ENCODE data around the gene MTCL3.

The MTCL3 gene

DNA sequence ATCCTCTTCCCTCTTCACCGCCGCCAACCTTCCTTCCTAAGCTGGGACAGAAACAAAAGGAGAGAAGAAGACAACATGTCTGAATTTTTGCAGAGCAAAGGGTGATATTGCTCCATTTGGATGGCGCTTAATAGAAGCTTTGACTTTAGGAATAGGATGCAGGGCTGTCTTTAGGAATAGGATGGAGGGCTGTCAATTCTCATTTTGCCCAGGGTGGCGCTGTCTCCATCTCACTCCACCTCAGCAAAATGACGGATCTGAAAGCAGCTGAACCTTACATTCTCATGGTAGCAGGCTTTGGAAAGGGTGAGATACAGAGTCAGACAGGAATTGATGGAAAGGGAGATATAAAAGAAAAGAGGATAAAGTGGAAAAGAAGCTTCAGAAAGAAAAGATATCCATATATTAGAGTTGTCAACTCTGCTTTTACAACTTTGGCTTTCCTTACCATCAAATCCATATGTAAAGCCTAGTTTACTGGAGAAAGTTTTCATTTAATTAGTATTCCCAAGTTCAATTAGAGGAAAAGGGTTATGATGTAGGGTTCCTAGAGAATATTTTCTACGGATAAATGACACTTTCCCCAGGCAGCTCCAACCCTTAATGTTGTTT, 2.4 kb downstream of the MTCL3 start:
- no peak for DNase-seq
- Histone ChIP-seq H3K4me1 (peaks cover 0 to 36% (median 29%) of the 10 kb centered on the region in 4 donors), H3K27ac (no peak overlapping the region), H3K27me3 (peaks cover 2 to 57% (median 28%) of the 10 kb centered on the region in 3 donors), H3K9me3 (no peaks in the 10 kb centered on the region), H3K4me3 (peak overlapping the region; percentile 68 to 75 (median 72)), H3K36me3 (no peaks in the 10 kb centered on the region)
- 12 to 16% methylated on average over 6 of the region's 6 CpGs for WGBS, 2 donors
- TF ChIP-seq, protein P1, sequence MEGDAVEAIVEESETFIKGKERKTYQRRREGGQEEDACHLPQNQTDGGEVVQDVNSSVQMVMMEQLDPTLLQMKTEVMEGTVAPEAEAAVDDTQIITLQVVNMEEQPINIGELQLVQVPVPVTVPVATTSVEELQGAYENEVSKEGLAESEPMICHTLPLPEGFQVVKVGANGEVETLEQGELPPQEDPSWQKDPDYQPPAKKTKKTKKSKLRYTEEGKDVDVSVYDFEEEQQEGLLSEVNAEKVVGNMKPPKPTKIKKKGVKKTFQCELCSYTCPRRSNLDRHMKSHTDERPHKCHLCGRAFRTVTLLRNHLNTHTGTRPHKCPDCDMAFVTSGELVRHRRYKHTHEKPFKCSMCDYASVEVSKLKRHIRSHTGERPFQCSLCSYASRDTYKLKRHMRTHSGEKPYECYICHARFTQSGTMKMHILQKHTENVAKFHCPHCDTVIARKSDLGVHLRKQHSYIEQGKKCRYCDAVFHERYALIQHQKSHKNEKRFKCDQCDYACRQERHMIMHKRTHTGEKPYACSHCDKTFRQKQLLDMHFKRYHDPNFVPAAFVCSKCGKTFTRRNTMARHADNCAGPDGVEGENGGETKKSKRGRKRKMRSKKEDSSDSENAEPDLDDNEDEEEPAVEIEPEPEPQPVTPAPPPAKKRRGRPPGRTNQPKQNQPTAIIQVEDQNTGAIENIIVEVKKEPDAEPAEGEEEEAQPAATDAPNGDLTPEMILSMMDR (IDR thresholded peaks at IDR 0.05): peak in 2 of 4 experiments; percentile 14 to 32
- TF ChIP-seq EP300 (IDR thresholded peaks at IDR 0.05): no peak
- intact Hi-C loops (cut with DNase I): loop anchor here (2.0 kb wide), 1 partner anchor 58 kb away; the partner anchor contains the start of gene KIAA0408

GRCh38 chr6:127515794-127516661, 3.1 kb downstream of the MTCL3 start:
- WGBS, 2 donors: 1% methylated on average over 76 of the region's 76 CpGs
- Histone ChIP-seq H3K9me3 (no peaks in the 10 kb centered on the region), H3K27ac (peak overlapping the region; percentile 39 to 67 (median 53)), H3K27me3 (peaks cover 2 to 51% (median 23%) of the 10 kb centered on the region in 3 donors), H3K4me1 (peaks cover 0 to 36% (median 29%) of the 10 kb centered on the region in 4 donors), H3K4me3 (peak overlapping the region; percentile 68 to 75 (median 72)), H3K36me3 (no peaks in the 10 kb centered on the region)
- peak; percentile 77 for DNase-seq
- intact Hi-C loops (cut with DNase I): loop anchor here (2.0 kb wide), 1 partner anchor 57 kb away; the partner anchor contains the start of gene KIAA0408
- TF ChIP-seq POLR2AphosphoS5 (IDR thresholded peaks at IDR 0.05) (no peak), POLR2A (IDR thresholded peaks at IDR 0.05) (no peak), EP300 (IDR thresholded peaks at IDR 0.05) (no peak)
- TF ChIP-seq, protein P1 (IDR thresholded peaks at IDR 0.05): no peak

GRCh38 chr6:127515234-127515793, 3.8 kb downstream of the MTCL3 start:
- Histone ChIP-seq H3K36me3 (peaks cover 0 to 5% (median 0%) of the 10 kb centered on the region in 4 donors), H3K9me3 (no peaks in the 10 kb centered on the region), H3K4me1 (peaks cover 0 to 36% (median 29%) of the 10 kb centered on the region in 4 donors), H3K4me3 (peak overlapping the region; percentile 68 to 75 (median 72)), H3K27me3 (peaks cover 2 to 44% (median 23%) of the 10 kb centered on the region in 3 donors), H3K27ac (peak overlapping the region; percentile 39 to 67 (median 53))
- TF ChIP-seq EP300 (IDR thresholded peaks at IDR 0.05): no peak
- TF ChIP-seq, protein P1 (IDR thresholded peaks at IDR 0.05): no peak
- no peak for TF ChIP-seq POLR2A (IDR thresholded peaks at IDR 0.05)
- no peak for TF ChIP-seq POLR2AphosphoS5 (IDR thresholded peaks at IDR 0.05)
- 1% methylated on average over 38 of the region's 38 CpGs for WGBS, 2 donors
- intact Hi-C loops (cut with DNase I): no loop called here
- DNase-seq: no peak

DNA sequence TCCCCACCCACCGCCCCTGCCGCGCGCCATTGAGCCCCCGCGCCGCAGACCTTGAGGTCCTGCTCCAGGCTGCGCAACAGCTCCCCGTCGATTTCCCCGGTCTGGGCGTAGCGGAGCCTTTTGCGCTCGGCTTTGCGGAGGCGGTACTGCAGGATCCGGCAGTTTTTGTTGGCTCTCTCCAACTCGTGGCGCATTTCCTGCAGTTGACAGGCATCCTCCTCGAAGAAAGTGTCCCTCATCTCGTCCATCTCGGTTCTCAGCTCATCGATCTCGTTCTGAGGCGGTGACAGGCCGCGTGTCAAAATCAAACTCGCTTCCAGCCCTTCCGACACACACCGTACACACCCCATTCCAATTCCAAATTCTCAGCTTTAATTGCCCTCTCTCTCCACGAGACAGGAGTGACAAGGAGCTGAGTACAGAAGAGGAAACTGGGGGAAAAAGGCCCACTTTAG, 4.3 kb downstream of the MTCL3 start:
- intact Hi-C loops (cut with DNase I): no loop called here
- H3K27me3 ChIP-seq: peaks cover 2 to 39% (median 23%) of the 10 kb centered on the region in 3 donors
- peaks cover 0 to 7% (median 0%) of the 10 kb centered on the region in 4 donors for H3K36me3 ChIP-seq
- no peak for DNase-seq
- no peak overlapping the region for H3K27ac ChIP-seq
- peaks cover 0 to 36% (median 29%) of the 10 kb centered on the region in 4 donors for H3K4me1 ChIP-seq
- H3K9me3 ChIP-seq: no peaks in the 10 kb centered on the region
- peak overlapping the region; percentile 68 to 75 (median 72) for H3K4me3 ChIP-seq
- TF ChIP-seq, protein P1 (IDR thresholded peaks at IDR 0.05): no peak
- no peak for TF ChIP-seq POLR2AphosphoS5 (IDR thresholded peaks at IDR 0.05)
- no peak for TF ChIP-seq EP300 (IDR thresholded peaks at IDR 0.05)
- no peak for TF ChIP-seq POLR2A (IDR thresholded peaks at IDR 0.05)
- 3 to 4% methylated on average over 32 of the region's 32 CpGs for WGBS, 2 donors
